ENCODE data around the gene ITGAE.

GRCh38 chr17:3772764-3773163, 28.2 kb downstream of the ITGAE start:
- TF ChIP-seq PAX5 (IDR thresholded peaks at IDR 0.05; ENCODE audit: insufficient read depth, low read length, severe bottlenecking) (no peak), TAF1 (IDR thresholded peaks at IDR 0.05; ENCODE audit: low read depth, low read length) (no peak), POLR2A (IDR thresholded peaks at IDR 0.05; ENCODE audit: low read depth, low read length) (no peak), POLR2AphosphoS5 (IDR thresholded peaks at IDR 0.05; ENCODE audit: low read depth, low read length) (no peak), SPI1 (IDR thresholded peaks at IDR 0.05; ENCODE audit: low read depth, low read length) (no peak)
